Sigmoid colon (tissue), 7 donors: ENCODE results near the gene PFKL. TPM values are rescaled to one million over a fixed set of nuclear protein-coding genes. Genes with fewer than 3 reads are reported as not detected.

Experiments used
- DNase-seq: peaks from one replicate; pipeline ENCODE4 v3.0.0-alpha.2; 2019
- H3K27ac ChIP-seq, 4 donors: fragments of 200-600 bp; sonication (generic); one replicate each; pipeline ENCODE4 v1.5.1; 2016 to 2019; ENCODE audit warnings: mild to moderate bottlenecking in 1 of 4
- H3K27me3 ChIP-seq, 3 donors: fragments of 200-600 bp; sonication (generic); one replicate each; pipeline ENCODE4 v1.5.1; 2019; ENCODE audit warnings: mild to moderate bottlenecking in 1 of 3
- H3K36me3 ChIP-seq, 4 donors: fragments of 200-600 bp; sonication (generic); one replicate each; pipeline ENCODE4 v1.5.1; 2016 to 2019
- H3K4me1 ChIP-seq, 4 donors: fragments of 200-600 bp; sonication (generic); one replicate each; pipeline ENCODE4 v1.5.1; 2017 to 2019
- H3K4me3 ChIP-seq, 4 donors: fragments of 200-600 bp; sonication (generic); one replicate each; pipeline ENCODE4 v1.5.1; 2017 to 2019; ENCODE audit warnings: mild to moderate bottlenecking in 2 of 4, moderate library complexity in 1 of 4
- H3K9me3 ChIP-seq, 4 donors: fragments of 200-600 bp in 3 of 4; sonication (generic) in 3 of 4; one replicate each; pipeline versions ENCODE4 v1.5.1 to v1.6.1; 2013 to 2019
- EP300 ChIP-seq, 4 donors: sonication (generic); formaldehyde crosslinking; IDR thresholded peaks; one replicate each; pipeline ENCODE4 v1.6.1; 2017; ENCODE audit warnings: antibody characterized with exemption in 4 of 4
- POLR2A ChIP-seq, 2 donors: fragments of 450-650 bp; IDR thresholded peaks; one replicate each; pipeline ENCODE4 v1.6.1; 2016; ENCODE audit warnings: antibody characterized with exemption in 2 of 2, mild to moderate bottlenecking in 2 of 2, moderate library complexity in 2 of 2
- POLR2AphosphoS5 ChIP-seq, 4 donors: sonication (generic); formaldehyde crosslinking; IDR thresholded peaks; one replicate each; pipeline ENCODE4 v1.6.1; 2017; ENCODE audit warnings: antibody characterized with exemption in 4 of 4
- WGBS, 2 donors: extraction: QIAGEN DNeasy Blood & Tissue Kit; methylation state at CpG; one replicate each; pipeline ENCODE4 v1.1.7; 2013; 5-methylcytosine and 5-hydroxymethylcytosine counted together
- intact Hi-C: fragments of 100-400 bp; cut with DNase I; formaldehyde crosslinking; loops from one replicate; pipeline ENCODE4 v1.15.1; 2023
- polyA plus RNA-seq, 3 donors: library from polyadenylated mRNA; stranded (reverse); fragments of 200-250 nt; gene quantifications; one replicate each; pipeline ENCODE4 v1.2.3, GENCODE V29; 2013
- total RNA-seq, 4 donors: library from RNA; depleted of rRNA; stranded (reverse); fragments of >200 nt; gene quantifications; one replicate each; pipeline ENCODE4 v1.1.0, GENCODE V29; 2016
- TF ChIP-seq, protein P1 (sequence below), 4 experiments: fragments of 450-650 bp in 3 of 4; fragments of 200-600 bp in 1 of 4; IDR thresholded peaks; one replicate each; pipeline ENCODE4 v1.5.1; 2016 to 2019; ENCODE audit warnings: antibody characterized with exemption in 4 of 4, mild to moderate bottlenecking in 3 of 4, moderate library complexity in 2 of 4
- donor health status: healthy with polysubstance abuse.
- donor health status: Bipolar disorder and iron deficiency.
- donor health status: healthy.

Gene PFKL
- total and polyA plus RNA-seq, 7 donors, result 38.0 to 159 (median 69.8) TPM

DNA sequence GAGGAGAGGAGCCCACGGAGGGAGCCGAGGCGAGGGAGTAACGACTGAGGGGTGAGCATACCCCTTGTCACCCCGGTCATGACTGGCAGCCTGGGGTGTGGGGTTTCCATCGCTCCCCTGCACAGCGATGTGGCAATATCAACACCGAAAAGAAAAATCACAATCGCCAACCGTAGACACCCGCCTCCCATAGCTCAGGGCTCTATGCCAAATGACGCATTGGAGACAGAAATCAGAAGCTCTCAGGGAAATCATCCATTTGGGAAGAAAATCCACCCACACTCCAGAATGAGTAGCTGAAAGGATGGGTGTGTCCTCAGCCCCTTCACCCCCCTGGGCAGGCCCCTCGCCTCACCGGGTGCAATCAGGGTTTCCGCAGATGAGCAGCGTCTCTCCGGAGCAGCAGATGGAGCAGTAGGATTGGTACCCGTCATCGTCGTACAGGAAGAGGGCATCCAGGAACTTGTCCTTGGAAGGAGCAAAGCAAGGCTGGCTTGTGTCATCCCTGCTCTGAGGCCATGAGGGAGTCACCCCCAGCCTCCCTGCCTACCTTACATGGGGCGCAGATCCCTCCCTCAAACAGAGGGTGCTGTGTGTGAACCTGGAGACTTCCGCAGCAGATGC is 40.7 kb upstream of the PFKL start:
- intact Hi-C loops, result no loop called here
- H3K27ac ChIP-seq, result no peak overlapping the region
- 91% methylated on average over 22 of the region's 22 CpGs for WGBS, 2 donors
- H3K27me3 ChIP-seq, result peaks cover 0 to 22% (median 4%) of the 10 kb centered on the region in 3 donors
- H3K4me1 ChIP-seq, result no peaks in the 10 kb centered on the region
- TF ChIP-seq POLR2A (IDR thresholded peaks at IDR 0.05), result no peak
- TF ChIP-seq, protein P1, sequence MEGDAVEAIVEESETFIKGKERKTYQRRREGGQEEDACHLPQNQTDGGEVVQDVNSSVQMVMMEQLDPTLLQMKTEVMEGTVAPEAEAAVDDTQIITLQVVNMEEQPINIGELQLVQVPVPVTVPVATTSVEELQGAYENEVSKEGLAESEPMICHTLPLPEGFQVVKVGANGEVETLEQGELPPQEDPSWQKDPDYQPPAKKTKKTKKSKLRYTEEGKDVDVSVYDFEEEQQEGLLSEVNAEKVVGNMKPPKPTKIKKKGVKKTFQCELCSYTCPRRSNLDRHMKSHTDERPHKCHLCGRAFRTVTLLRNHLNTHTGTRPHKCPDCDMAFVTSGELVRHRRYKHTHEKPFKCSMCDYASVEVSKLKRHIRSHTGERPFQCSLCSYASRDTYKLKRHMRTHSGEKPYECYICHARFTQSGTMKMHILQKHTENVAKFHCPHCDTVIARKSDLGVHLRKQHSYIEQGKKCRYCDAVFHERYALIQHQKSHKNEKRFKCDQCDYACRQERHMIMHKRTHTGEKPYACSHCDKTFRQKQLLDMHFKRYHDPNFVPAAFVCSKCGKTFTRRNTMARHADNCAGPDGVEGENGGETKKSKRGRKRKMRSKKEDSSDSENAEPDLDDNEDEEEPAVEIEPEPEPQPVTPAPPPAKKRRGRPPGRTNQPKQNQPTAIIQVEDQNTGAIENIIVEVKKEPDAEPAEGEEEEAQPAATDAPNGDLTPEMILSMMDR (IDR thresholded peaks at IDR 0.05), result no peak
- TF ChIP-seq POLR2AphosphoS5 (IDR thresholded peaks at IDR 0.05), result no peak
- no peak for TF ChIP-seq EP300 (IDR thresholded peaks at IDR 0.05)
- no peak for DNase-seq
- no peaks in the 10 kb centered on the region for H3K36me3 ChIP-seq
- H3K4me3 ChIP-seq, result no peak overlapping the region
- peaks cover 0 to 3% (median 0%) of the 10 kb centered on the region in 4 donors for H3K9me3 ChIP-seq

DNA sequence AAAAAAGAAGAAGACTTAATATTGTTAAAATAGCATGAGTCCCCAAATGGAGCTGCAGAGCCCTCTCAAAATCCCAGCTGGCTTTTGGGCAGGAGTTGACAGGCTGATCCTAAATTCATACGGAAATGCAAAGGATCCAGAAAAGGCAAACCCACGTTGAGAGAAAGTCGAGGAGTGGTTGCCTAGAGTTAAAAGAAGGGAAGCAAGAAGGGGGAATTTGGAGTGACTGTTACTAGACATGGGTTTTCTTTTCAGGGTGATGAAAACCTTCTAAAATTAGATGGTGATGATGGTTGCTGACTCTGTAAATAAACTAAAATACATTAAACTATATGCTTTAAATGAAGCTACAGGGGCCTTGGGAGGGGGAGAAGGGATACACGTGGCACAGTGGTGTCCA is 39.8 kb upstream of the PFKL start:
- peaks cover 0 to 3% (median 0%) of the 10 kb centered on the region in 4 donors for H3K9me3 ChIP-seq
- 65 to 72% methylated on average over 4 of the region's 4 CpGs for WGBS, 2 donors
- TF ChIP-seq POLR2A (IDR thresholded peaks at IDR 0.05) (no peak), POLR2AphosphoS5 (IDR thresholded peaks at IDR 0.05) (no peak), EP300 (IDR thresholded peaks at IDR 0.05) (no peak)
- TF ChIP-seq, protein P1 (IDR thresholded peaks at IDR 0.05), result no peak
- intact Hi-C loops, result no loop called here
- DNase-seq, result no peak
- H3K36me3 ChIP-seq, result no peaks in the 10 kb centered on the region
- no peak overlapping the region for H3K27ac ChIP-seq
- H3K27me3 ChIP-seq, result peaks cover 0 to 22% (median 4%) of the 10 kb centered on the region in 3 donors
- H3K4me3 ChIP-seq, result no peak overlapping the region
- H3K4me1 ChIP-seq, result no peaks in the 10 kb centered on the region

DNA sequence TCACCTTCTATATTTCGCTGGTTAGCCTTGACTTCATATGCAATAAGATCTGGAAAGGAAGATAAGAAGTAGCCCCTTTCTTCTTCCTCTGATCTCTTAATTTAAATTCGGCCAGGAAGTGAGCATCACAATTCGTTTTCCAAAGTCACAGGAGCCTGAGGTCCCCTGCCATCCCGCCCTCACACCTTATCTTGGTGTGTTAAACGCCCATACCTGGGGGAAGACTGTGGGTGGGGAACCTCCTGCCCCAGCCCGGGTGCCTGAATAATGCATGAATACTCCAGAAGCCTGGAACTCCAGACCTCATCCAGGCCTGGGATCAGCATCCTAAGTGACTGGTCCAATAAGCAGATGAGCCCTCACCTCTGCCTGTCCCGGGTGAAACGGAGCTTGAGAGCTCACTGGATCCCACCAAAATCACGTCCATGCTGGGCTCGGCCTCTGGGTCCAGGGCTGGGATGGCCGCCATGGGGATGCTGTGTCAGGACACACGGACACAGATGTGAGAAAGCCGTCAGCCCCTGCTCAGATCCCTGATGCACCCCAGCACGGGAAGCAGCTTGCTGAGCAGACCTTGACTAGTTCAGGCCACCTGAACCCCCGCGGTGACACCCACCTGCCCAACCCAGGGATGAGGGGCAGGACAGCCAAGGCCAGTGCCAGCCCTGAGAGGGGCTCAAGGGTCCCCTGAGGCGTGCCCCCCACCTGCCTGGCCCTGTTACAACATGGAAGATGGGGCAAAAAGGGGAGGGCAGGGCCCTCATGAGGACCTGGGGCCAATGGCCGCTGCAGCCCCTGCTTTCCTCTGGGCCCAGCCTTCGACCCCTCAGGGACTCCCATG is 38.8 kb upstream of the PFKL start:
- H3K9me3 ChIP-seq, result peaks cover 0 to 3% (median 0%) of the 10 kb centered on the region in 4 donors
- intact Hi-C loops, result no loop called here
- H3K4me1 ChIP-seq, result no peaks in the 10 kb centered on the region
- no peak overlapping the region for H3K4me3 ChIP-seq
- 80 to 87% methylated on average over 19 of the region's 19 CpGs for WGBS, 2 donors
- DNase-seq, result no peak
- peaks cover 0 to 22% (median 4%) of the 10 kb centered on the region in 3 donors for H3K27me3 ChIP-seq
- H3K36me3 ChIP-seq, result no peaks in the 10 kb centered on the region
- no peak for TF ChIP-seq POLR2A (IDR thresholded peaks at IDR 0.05)
- H3K27ac ChIP-seq, result no peak overlapping the region

DNA sequence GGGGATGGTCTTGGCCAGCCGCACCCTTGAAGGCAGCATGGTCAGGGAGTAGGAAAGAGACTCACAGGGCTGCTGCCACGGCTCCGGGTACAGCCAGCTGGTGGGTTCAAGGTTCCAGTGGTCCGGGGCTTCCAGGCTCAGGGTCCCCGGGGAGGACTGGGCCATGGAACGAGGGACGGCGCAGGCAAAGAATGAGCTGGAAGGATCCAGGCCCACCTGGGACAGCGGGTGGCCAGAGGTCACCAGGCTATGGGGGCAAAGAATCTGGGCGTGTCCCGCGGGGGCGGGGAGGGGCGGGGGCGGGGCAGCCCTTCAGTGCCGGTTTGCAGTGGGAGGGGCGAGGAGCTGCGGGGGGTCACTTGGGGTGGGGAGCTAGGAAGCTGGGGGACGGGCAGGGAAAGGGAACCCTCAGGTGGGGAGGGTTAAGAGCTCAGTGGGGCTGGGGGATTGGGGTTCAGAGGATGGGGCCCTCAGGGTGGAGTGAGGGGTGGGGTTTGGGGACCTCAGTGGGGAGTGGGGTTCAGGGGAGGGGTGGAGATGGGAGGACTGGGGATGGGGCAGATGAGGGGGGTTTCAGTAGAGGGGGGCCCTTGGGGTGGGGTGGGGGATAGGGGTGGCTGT is 38.1 kb upstream of the PFKL start, which contains the start of gene DNMT3L:
TSS of gene DNMT3L (minus strand) at position 223 of the 621 bp plus-strand sequence. CDS start 638 bp downstream, outside the sequence.
- Histone ChIP-seq H3K4me1 (no peaks in the 10 kb centered on the region), H3K27me3 (peaks cover 0 to 22% (median 4%) of the 10 kb centered on the region in 3 donors), H3K4me3 (no peak within 1 kb of the TSS), H3K36me3 (no peaks in the 10 kb centered on the region), H3K9me3 (peaks cover 0 to 3% (median 0%) of the 10 kb centered on the region in 4 donors), H3K27ac (no peak within 1 kb of the TSS)
- 38 to 74% methylated on average over 19 of the region's 19 CpGs for WGBS, 2 donors
- TF ChIP-seq, protein P1 (IDR thresholded peaks at IDR 0.05), result no peak
- TF ChIP-seq POLR2A (IDR thresholded peaks at IDR 0.05) (no peak), POLR2AphosphoS5 (IDR thresholded peaks at IDR 0.05) (no peak), EP300 (IDR thresholded peaks at IDR 0.05) (no peak)
- DNase-seq, result no peak
- intact Hi-C loops, result no loop called here
